ENCODE results near the gene CHRM3. TPM values are rescaled to one million over a fixed set of nuclear protein-coding genes. Genes with fewer than 3 reads are reported as not detected.
"Not testable (repeated sequence)": the region's sequence is repeated elsewhere in the genome, so short reads cannot be mapped to it uniquely, and the experiment has no call there.

Gene CHRM3
- total RNA-seq, 1 donor from 2014 or later: 1.1 TPM

DNA sequence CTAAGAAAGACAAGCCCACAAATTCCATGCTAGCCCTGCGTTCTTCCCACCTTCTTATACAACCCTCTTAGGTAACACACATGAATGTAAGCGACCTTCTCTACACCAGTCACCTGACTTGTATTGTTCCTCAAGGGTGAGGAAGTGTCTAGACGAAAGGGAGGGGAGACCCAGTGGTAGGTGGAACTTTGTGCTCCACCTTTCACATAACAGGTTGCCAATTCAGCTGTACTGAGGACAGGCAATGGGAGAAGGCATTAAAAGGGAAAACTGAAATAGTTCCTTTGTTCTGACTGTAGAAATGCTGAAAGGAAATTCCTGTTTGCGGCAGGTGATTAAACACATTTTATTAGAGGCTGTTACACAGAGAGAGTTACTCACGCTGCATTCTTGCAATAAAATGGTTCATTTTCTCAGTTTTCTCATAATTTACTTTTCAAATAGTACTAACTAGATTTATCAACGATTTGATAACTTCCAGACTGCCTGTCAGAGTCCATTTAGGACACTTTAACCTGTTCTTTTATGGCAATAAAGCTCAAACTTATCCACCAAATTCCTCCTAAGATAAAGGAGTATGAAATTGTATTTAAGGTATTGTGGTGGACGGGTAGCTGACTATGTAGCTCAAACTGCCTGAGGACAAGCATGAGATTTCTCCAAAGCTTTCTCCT lies 17.8 kb upstream of the CHRM3 start:
- Mint-ChIP-seq H3K9me3 (ENCODE audit: unreplicated experiment) (no peaks in the 10 kb centered on the region), H3K36me3 (ENCODE audit: low read depth, unreplicated experiment) (no peaks in the 10 kb centered on the region), H3K27me3 (ENCODE audit: low read depth, unreplicated experiment) (no peaks in the 10 kb centered on the region), H3K4me3 (ENCODE audit: unreplicated experiment) (no peak overlapping the region), H3K4me1 (ENCODE audit: low read depth, unreplicated experiment) (no peaks in the 10 kb centered on the region), H3K27ac (ENCODE audit: unreplicated experiment) (no peak overlapping the region)
- no peaks in the 10 kb centered on the region for H3K9me3 ChIP-seq (ENCODE audit: insufficient read depth, low read depth, low read length)
- no peaks in the 10 kb centered on the region for H3K36me3 ChIP-seq (ENCODE audit: insufficient read depth, low read length)
- no peaks in the 10 kb centered on the region for H3K4me1 ChIP-seq (ENCODE audit: insufficient read depth, low read length)
- no peaks in the 10 kb centered on the region for H3K27me3 ChIP-seq (ENCODE audit: insufficient read depth, low read length)
- no peak overlapping the region for H3K4me3 ChIP-seq (ENCODE audit: insufficient read depth, low read depth, low read length)
- no peaks in the 10 kb centered on the region for H3K79me2 ChIP-seq (ENCODE audit: insufficient read depth, low read length)
- no peaks in the 10 kb centered on the region for H4K20me1 ChIP-seq (ENCODE audit: insufficient read depth, low read length)
- no peak overlapping the region for H3K27ac ChIP-seq (ENCODE audit: low read depth, low read length)
- no peak overlapping the region for H3K9ac ChIP-seq (ENCODE audit: low read length)
- DNase-seq (ENCODE audit: low read depth) (no peak), FAIRE-seq (no peak)
- no peak overlapping the region for H2AFZ ChIP-seq (ENCODE audit: low read depth, low read length)
- H3K4me2 ChIP-seq (ENCODE audit: low read length): no peak overlapping the region
- TF ChIP-seq EZH2 (IDR thresholded peaks at IDR 0.05; ENCODE audit: insufficient read depth, low read length): no peak
- TF ChIP-seq, protein P1, sequence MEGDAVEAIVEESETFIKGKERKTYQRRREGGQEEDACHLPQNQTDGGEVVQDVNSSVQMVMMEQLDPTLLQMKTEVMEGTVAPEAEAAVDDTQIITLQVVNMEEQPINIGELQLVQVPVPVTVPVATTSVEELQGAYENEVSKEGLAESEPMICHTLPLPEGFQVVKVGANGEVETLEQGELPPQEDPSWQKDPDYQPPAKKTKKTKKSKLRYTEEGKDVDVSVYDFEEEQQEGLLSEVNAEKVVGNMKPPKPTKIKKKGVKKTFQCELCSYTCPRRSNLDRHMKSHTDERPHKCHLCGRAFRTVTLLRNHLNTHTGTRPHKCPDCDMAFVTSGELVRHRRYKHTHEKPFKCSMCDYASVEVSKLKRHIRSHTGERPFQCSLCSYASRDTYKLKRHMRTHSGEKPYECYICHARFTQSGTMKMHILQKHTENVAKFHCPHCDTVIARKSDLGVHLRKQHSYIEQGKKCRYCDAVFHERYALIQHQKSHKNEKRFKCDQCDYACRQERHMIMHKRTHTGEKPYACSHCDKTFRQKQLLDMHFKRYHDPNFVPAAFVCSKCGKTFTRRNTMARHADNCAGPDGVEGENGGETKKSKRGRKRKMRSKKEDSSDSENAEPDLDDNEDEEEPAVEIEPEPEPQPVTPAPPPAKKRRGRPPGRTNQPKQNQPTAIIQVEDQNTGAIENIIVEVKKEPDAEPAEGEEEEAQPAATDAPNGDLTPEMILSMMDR (IDR thresholded peaks at IDR 0.05; ENCODE audit: insufficient read depth, low read depth, low read length): no peak

DNA sequence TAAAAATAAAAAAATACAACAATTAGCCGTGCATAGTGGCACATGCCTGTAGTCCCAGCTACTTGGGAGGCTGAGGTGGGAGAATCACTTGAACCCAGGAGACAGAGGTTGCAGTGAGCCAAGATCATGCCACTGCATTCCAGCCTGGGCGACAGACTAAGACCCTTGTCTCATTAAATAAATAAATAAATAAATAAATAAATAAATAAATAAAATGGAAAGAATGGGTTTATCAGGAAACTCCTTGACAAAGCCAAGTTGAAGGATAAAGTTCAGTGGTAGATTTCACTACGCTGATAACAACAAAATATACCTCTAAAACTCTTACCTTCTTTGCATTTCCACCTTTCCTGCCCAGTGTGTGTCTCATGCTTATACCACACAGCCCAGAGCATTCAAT lies 15.5 kb upstream of the CHRM3 start:
- H3K79me2 ChIP-seq (ENCODE audit: insufficient read depth, low read length); H4K20me1 ChIP-seq (ENCODE audit: insufficient read depth, low read length); H3K36me3 ChIP-seq (ENCODE audit: insufficient read depth, low read length); H2AFZ ChIP-seq (ENCODE audit: low read depth, low read length); H3K4me3 ChIP-seq (ENCODE audit: insufficient read depth, low read depth, low read length); H3K27me3 Mint-ChIP-seq (ENCODE audit: low read depth, unreplicated experiment); H3K4me2 ChIP-seq (ENCODE audit: low read length); H3K9ac ChIP-seq (ENCODE audit: low read length); H3K9me3 Mint-ChIP-seq (ENCODE audit: unreplicated experiment); H3K27ac ChIP-seq (ENCODE audit: low read depth, low read length); H3K27me3 ChIP-seq (ENCODE audit: insufficient read depth, low read length); H3K4me1 Mint-ChIP-seq (ENCODE audit: low read depth, unreplicated experiment); FAIRE-seq; H3K4me3 Mint-ChIP-seq (ENCODE audit: unreplicated experiment); H3K4me1 ChIP-seq (ENCODE audit: insufficient read depth, low read length); H3K27ac Mint-ChIP-seq (ENCODE audit: unreplicated experiment); DNase-seq (ENCODE audit: low read depth); H3K36me3 Mint-ChIP-seq (ENCODE audit: low read depth, unreplicated experiment); H3K9me3 ChIP-seq (ENCODE audit: insufficient read depth, low read depth, low read length): not testable (repeated sequence)

DNA sequence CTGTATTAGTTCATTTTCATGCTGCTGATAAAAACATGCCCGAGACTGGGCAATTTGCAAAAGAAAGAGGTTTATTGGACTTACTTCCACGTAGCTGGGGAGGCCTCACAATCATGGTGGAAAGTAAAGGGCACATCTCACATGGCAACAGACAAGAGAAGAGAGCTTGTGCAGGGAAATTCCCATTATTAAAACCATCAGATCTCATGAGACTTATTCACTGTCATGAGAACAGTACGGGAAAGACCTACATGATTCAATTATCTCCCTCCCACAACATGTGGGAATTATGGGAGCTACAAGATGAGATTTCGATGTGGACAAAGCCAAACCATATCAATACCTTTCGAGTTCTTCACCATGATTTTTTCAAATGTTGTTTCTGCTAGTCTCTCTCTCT lies 3.7 kb upstream of the CHRM3 start:
- no peak overlapping the region for H3K4me3 Mint-ChIP-seq (ENCODE audit: unreplicated experiment)
- H3K27me3 Mint-ChIP-seq (ENCODE audit: low read depth, unreplicated experiment): peaks cover 26% of the 10 kb centered on the region

More for the DNA sequence above, 3.7 kb upstream of the CHRM3 start:
- Histone ChIP-seq H3K4me2 (ENCODE audit: low read length) (no peak overlapping the region), H3K36me3 (ENCODE audit: insufficient read depth, low read length) (no peaks in the 10 kb centered on the region), H3K4me1 (ENCODE audit: insufficient read depth, low read length) (peaks cover 8% of the 10 kb centered on the region), H2AFZ (ENCODE audit: low read depth, low read length) (no peak overlapping the region), H4K20me1 (ENCODE audit: insufficient read depth, low read length) (no peaks in the 10 kb centered on the region), H3K27me3 (ENCODE audit: insufficient read depth, low read length) (peaks cover 21% of the 10 kb centered on the region), H3K27ac (ENCODE audit: low read depth, low read length) (no peak overlapping the region), H3K4me3 (ENCODE audit: insufficient read depth, low read depth, low read length) (no peak overlapping the region), H3K9ac (ENCODE audit: low read length) (no peak overlapping the region), H3K9me3 (ENCODE audit: insufficient read depth, low read depth, low read length) (no peaks in the 10 kb centered on the region), H3K79me2 (ENCODE audit: insufficient read depth, low read length) (no peaks in the 10 kb centered on the region)
- TF ChIP-seq EZH2 (IDR thresholded peaks at IDR 0.05; ENCODE audit: insufficient read depth, low read length): no peak
- TF ChIP-seq, protein P1 (IDR thresholded peaks at IDR 0.05; ENCODE audit: insufficient read depth, low read depth, low read length): no peak
- Mint-ChIP-seq H3K27ac (ENCODE audit: unreplicated experiment) (no peak overlapping the region), H3K4me1 (ENCODE audit: low read depth, unreplicated experiment) (no peaks in the 10 kb centered on the region), H3K9me3 (ENCODE audit: unreplicated experiment) (peaks cover 2% of the 10 kb centered on the region), H3K36me3 (ENCODE audit: low read depth, unreplicated experiment) (no peaks in the 10 kb centered on the region)
- FAIRE-seq (no peak), DNase-seq (ENCODE audit: low read depth) (no peak)

All from astrocyte (in vitro differentiated cells and primary cell).